Stimulated activated naive CD8-positive, alpha-beta T cell treated with anti-CD3 and anti-CD28 coated beads, Interleukin-15, amount 100 ng/mL, for 72 hours (primary cell): ENCODE results near the gene DST.

Experiments
- ATAC-seq: fragments of 150-1000 bp; cut with Tn5 transposase; 2 replicates; pipeline ENCODE4 v1.10.0; 2021; ENCODE audit warnings: mild to moderate bottlenecking, moderate library complexity
- DNase-seq, 2 donors: peaks; one replicate each; pipeline ENCODE4 v3.0.0; 2021 to 2022
- H3K27ac Mint-ChIP-seq, 2 donors: one replicate each; pipeline ENCODE4 v1.8.0; 2022; ENCODE audit warnings: mild to moderate bottlenecking in 2 of 2, mixed read lengths in 2 of 2, moderate library complexity in 2 of 2
- H3K27me3 Mint-ChIP-seq: one replicate; pipeline ENCODE4 v1.8.0; 2022; ENCODE audit warnings: mixed read lengths
- H3K4me1 Mint-ChIP-seq: one replicate; pipeline ENCODE4 v1.8.0; 2022; ENCODE audit warnings: mild to moderate bottlenecking, mixed read lengths
- H3K4me3 Mint-ChIP-seq, 2 donors: one replicate each; pipeline ENCODE4 v1.8.0; 2022; ENCODE audit warnings: mild to moderate bottlenecking in 2 of 2, mixed read lengths in 2 of 2, moderate library complexity in 1 of 2
- H3K9me3 Mint-ChIP-seq, 2 donors: one replicate each; pipeline ENCODE4 v1.8.0; 2022; ENCODE audit warnings: mixed read lengths in 2 of 2

The DST gene

GRCh38 chr6:56488281-56488680 is 154.4 kb downstream of the DST start:
- H3K9me3 Mint-ChIP-seq = no peaks in the 10 kb centered on the region
- H3K4me3 Mint-ChIP-seq = no peak overlapping the region
- DNase-seq (no peak), ATAC-seq (no peak)
- H3K27ac Mint-ChIP-seq = no peak overlapping the region
- H3K4me1 Mint-ChIP-seq = no peaks in the 10 kb centered on the region
- no peaks in the 10 kb centered on the region for H3K27me3 Mint-ChIP-seq

- ATAC-seq (no peak), DNase-seq (no peak)
- no peaks in the 10 kb centered on the region for H3K9me3 Mint-ChIP-seq
- H3K27ac Mint-ChIP-seq = no peak overlapping the region
- no peak overlapping the region for H3K4me3 Mint-ChIP-seq
- no peaks in the 10 kb centered on the region for H3K27me3 Mint-ChIP-seq
- H3K4me1 Mint-ChIP-seq = no peaks in the 10 kb centered on the region
These were observed 156.0 kb downstream of the DST start for GRCh38 chr6:56486681-56487080.

- ATAC-seq = no peak
- no peak overlapping the region for H3K4me3 Mint-ChIP-seq
- no peak overlapping the region for H3K27ac Mint-ChIP-seq
- H3K4me1 Mint-ChIP-seq = no peaks in the 10 kb centered on the region
- DNase-seq = no peak
- H3K9me3 Mint-ChIP-seq = no peaks in the 10 kb centered on the region
- H3K27me3 Mint-ChIP-seq = no peaks in the 10 kb centered on the region
These were observed 158.0 kb downstream of the DST start for GRCh38 chr6:56484669-56485068.

GRCh38 chr6:56483929-56484328 is 158.8 kb downstream of the DST start:
- Mint-ChIP-seq H3K27ac (no peak overlapping the region), H3K9me3 (peaks cover 0 to 4% of the 10 kb centered on the region in 2 donors), H3K27me3 (no peaks in the 10 kb centered on the region), H3K4me3 (no peak overlapping the region), H3K4me1 (no peaks in the 10 kb centered on the region)
- ATAC-seq (no peak), DNase-seq (no peak)

- Mint-ChIP-seq H3K4me1 (no peaks in the 10 kb centered on the region), H3K27ac (no peak overlapping the region)
These were observed 160.2 kb downstream of the DST start for GRCh38 chr6:56482525-56482924.

GRCh38 chr6:56481957-56482356 is 160.7 kb downstream of the DST start:
- no peak for ATAC-seq
- H3K9me3 Mint-ChIP-seq = peaks cover 0 to 8% of the 10 kb centered on the region in 2 donors
- no peak for DNase-seq
- no peak overlapping the region for H3K4me3 Mint-ChIP-seq
- no peaks in the 10 kb centered on the region for H3K4me1 Mint-ChIP-seq
- H3K27ac Mint-ChIP-seq = no peak overlapping the region
- H3K27me3 Mint-ChIP-seq = no peaks in the 10 kb centered on the region

More at GRCh38 chr6:56482525-56482924, 160.2 kb downstream of the DST start:
- DNase-seq = no peak
- no peaks in the 10 kb centered on the region for H3K27me3 Mint-ChIP-seq
- H3K9me3 Mint-ChIP-seq = peaks cover 0 to 8% of the 10 kb centered on the region in 2 donors
- ATAC-seq = no peak
- H3K4me3 Mint-ChIP-seq = no peak overlapping the region

- no peak for ATAC-seq
- no peak overlapping the region for H3K27ac Mint-ChIP-seq
- no peak overlapping the region for H3K4me3 Mint-ChIP-seq
- H3K9me3 Mint-ChIP-seq = peaks cover 0 to 8% of the 10 kb centered on the region in 2 donors
- H3K27me3 Mint-ChIP-seq = no peaks in the 10 kb centered on the region
- no peaks in the 10 kb centered on the region for H3K4me1 Mint-ChIP-seq
- DNase-seq = no peak
These were observed 161.9 kb downstream of the DST start for GRCh38 chr6:56480654-56481337.

- DNase-seq (no peak), ATAC-seq (no peak)
- Mint-ChIP-seq H3K27ac (no peak overlapping the region), H3K9me3 (peaks cover 0 to 8% of the 10 kb centered on the region in 2 donors), H3K4me1 (no peaks in the 10 kb centered on the region), H3K27me3 (no peaks in the 10 kb centered on the region), H3K4me3 (no peak overlapping the region)
These were observed 162.4 kb downstream of the DST start for GRCh38 chr6:56480246-56480645.

- Mint-ChIP-seq H3K9me3 (peaks cover 0 to 8% of the 10 kb centered on the region in 2 donors), H3K27ac (no peak overlapping the region), H3K4me1 (no peaks in the 10 kb centered on the region), H3K4me3 (no peak overlapping the region), H3K27me3 (no peaks in the 10 kb centered on the region)
- DNase-seq (no peak), ATAC-seq (no peak)
These were observed 163.3 kb downstream of the DST start for GRCh38 chr6:56479381-56479780.

- ATAC-seq = no peak
- no peaks in the 10 kb centered on the region for H3K27me3 Mint-ChIP-seq
- H3K27ac Mint-ChIP-seq = no peak overlapping the region
These were observed 164.5 kb downstream of the DST start for GRCh38 chr6:56478202-56478601.

GRCh38 chr6:56477241-56477640 is 165.4 kb downstream of the DST start:
- ATAC-seq = no peak
- DNase-seq = no peak
- no peaks in the 10 kb centered on the region for H3K27me3 Mint-ChIP-seq

More at GRCh38 chr6:56478202-56478601, 164.5 kb downstream of the DST start:
- no peak for DNase-seq
- Mint-ChIP-seq H3K4me1 (no peaks in the 10 kb centered on the region), H3K9me3 (peaks cover 0 to 8% of the 10 kb centered on the region in 2 donors), H3K4me3 (no peak overlapping the region)

GRCh38 chr6:56475736-56476457 is 166.8 kb downstream of the DST start:
- peaks cover 0 to 8% of the 10 kb centered on the region in 2 donors for H3K9me3 Mint-ChIP-seq
- no peak for DNase-seq
- no peak overlapping the region for H3K27ac Mint-ChIP-seq
- no peak for ATAC-seq
- H3K4me3 Mint-ChIP-seq = no peak overlapping the region
- no peaks in the 10 kb centered on the region for H3K27me3 Mint-ChIP-seq
- H3K4me1 Mint-ChIP-seq = no peaks in the 10 kb centered on the region

More at GRCh38 chr6:56477241-56477640, 165.4 kb downstream of the DST start:
- Mint-ChIP-seq H3K4me3 (no peak overlapping the region), H3K9me3 (peaks cover 0 to 8% of the 10 kb centered on the region in 2 donors), H3K4me1 (no peaks in the 10 kb centered on the region), H3K27ac (no peak overlapping the region)

GRCh38 chr6:56474532-56474931 is 168.2 kb downstream of the DST start:
- Mint-ChIP-seq H3K9me3 (peaks cover 0 to 8% of the 10 kb centered on the region in 2 donors), H3K4me1 (no peaks in the 10 kb centered on the region), H3K4me3 (no peak overlapping the region), H3K27ac (no peak overlapping the region), H3K27me3 (no peaks in the 10 kb centered on the region)
- ATAC-seq (no peak), DNase-seq (no peak)

- ATAC-seq = no peak
These were observed 179.2 kb downstream of the DST start for GRCh38 chr6:56463443-56463842.

GRCh38 chr6:56459030-56459805 is 183.5 kb downstream of the DST start:
- Mint-ChIP-seq H3K4me3 (no peak overlapping the region), H3K4me1 (no peaks in the 10 kb centered on the region), H3K9me3 (no peaks in the 10 kb centered on the region), H3K27ac (no peak overlapping the region), H3K27me3 (no peaks in the 10 kb centered on the region)
- DNase-seq (no peak), ATAC-seq (no peak)

More at GRCh38 chr6:56463443-56463842, 179.2 kb downstream of the DST start:
- no peaks in the 10 kb centered on the region for H3K9me3 Mint-ChIP-seq
- H3K4me1 Mint-ChIP-seq = no peaks in the 10 kb centered on the region
- H3K27me3 Mint-ChIP-seq = no peaks in the 10 kb centered on the region
- no peak overlapping the region for H3K4me3 Mint-ChIP-seq
- no peak for DNase-seq
- H3K27ac Mint-ChIP-seq = no peak overlapping the region
